Measurements from ENCODE around the gene EGFL7. TPM values are rescaled to one million over a fixed set of nuclear protein-coding genes. Genes with fewer than 3 reads are reported as not detected.

Gene EGFL7
- polyA plus RNA-seq, 3 donors = 1.3 to 2.8 (median 2.2) TPM

GRCh38 chr9:136627703-136628102, 35.0 kb upstream of the EGFL7 start:
- Histone ChIP-seq H2AFZ (ENCODE audit: insufficient read depth, low read depth, low read length, poor library complexity, severe bottlenecking) (no peak overlapping the region), H3K36me3 (replicated peaks in 1 of 2; ENCODE audit: control insufficient read depth in 1 of 2, insufficient read depth in 2 of 2, low read length in 2 of 2) (no peaks in the 10 kb centered on the region), H3K4me3 (replicated peaks in 1 of 3; ENCODE audit: low read depth in 2 of 3, low read length in 3 of 3) (no peak overlapping the region), H3K4me1 (ENCODE audit: control insufficient read depth in 1 of 2, insufficient read depth in 2 of 2, low read length in 2 of 2) (peaks cover 26 to 44% of the 10 kb centered on the region in 2 donors), H3K4me2 (replicated peaks; ENCODE audit: extremely low read depth, low read length, poor library complexity, severe bottlenecking) (no peak overlapping the region), H4K20me1 (ENCODE audit: insufficient read depth, low read length) (no peaks in the 10 kb centered on the region), H3K27me3 (ENCODE audit: control insufficient read depth in 2 of 2, insufficient read depth in 2 of 2, low read length in 2 of 2) (peaks cover 0 to 27% of the 10 kb centered on the region in 2 donors), H3K9me3 (replicated peaks in 1 of 2; ENCODE audit: control insufficient read depth in 1 of 2, insufficient read depth in 1 of 2, low read length in 2 of 2) (no peaks in the 10 kb centered on the region), H3K79me2 (ENCODE audit: insufficient read depth, low read length) (no peaks in the 10 kb centered on the region), H3K9ac (ENCODE audit: insufficient read depth, low read length, poor library complexity, severe bottlenecking) (no peak overlapping the region), H3K27ac (ENCODE audit: low read depth in 1 of 2, low read length in 2 of 2) (no peak overlapping the region)
- WGBS (ENCODE audit: insufficient coverage) = 85% methylated on average over 13 of the region's 17 CpGs
- H3K27ac Mint-ChIP-seq = no peak overlapping the region
- peaks cover 0 to 5% of the 10 kb centered on the region in 2 donors for H3K36me3 Mint-ChIP-seq
- TF ChIP-seq, protein P1, sequence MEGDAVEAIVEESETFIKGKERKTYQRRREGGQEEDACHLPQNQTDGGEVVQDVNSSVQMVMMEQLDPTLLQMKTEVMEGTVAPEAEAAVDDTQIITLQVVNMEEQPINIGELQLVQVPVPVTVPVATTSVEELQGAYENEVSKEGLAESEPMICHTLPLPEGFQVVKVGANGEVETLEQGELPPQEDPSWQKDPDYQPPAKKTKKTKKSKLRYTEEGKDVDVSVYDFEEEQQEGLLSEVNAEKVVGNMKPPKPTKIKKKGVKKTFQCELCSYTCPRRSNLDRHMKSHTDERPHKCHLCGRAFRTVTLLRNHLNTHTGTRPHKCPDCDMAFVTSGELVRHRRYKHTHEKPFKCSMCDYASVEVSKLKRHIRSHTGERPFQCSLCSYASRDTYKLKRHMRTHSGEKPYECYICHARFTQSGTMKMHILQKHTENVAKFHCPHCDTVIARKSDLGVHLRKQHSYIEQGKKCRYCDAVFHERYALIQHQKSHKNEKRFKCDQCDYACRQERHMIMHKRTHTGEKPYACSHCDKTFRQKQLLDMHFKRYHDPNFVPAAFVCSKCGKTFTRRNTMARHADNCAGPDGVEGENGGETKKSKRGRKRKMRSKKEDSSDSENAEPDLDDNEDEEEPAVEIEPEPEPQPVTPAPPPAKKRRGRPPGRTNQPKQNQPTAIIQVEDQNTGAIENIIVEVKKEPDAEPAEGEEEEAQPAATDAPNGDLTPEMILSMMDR (IDR thresholded peaks at IDR 0.05) = no peak
- peak overlapping the region in 1 of 2 donors; percentile 55 for H3K4me3 Mint-ChIP-seq
- H3K4me1 Mint-ChIP-seq = peaks cover 12% of the 10 kb centered on the region
- peaks cover 0 to 5% (median 0%) of the 10 kb centered on the region in 7 donors for H3K9me3 Mint-ChIP-seq
- intact Hi-C loops (cut with micrococcal nuclease) = loop anchor here in 1 of 2 donors (5.0 kb wide), 1 partner anchor 95 kb away; no protein-coding TSS in a partner anchor
- DNase-seq = no peak
- H3K27me3 Mint-ChIP-seq (ENCODE audit: low read depth in 3 of 3) = peaks cover 28 to 30% (median 29%) of the 10 kb centered on the region in 3 donors

DNA sequence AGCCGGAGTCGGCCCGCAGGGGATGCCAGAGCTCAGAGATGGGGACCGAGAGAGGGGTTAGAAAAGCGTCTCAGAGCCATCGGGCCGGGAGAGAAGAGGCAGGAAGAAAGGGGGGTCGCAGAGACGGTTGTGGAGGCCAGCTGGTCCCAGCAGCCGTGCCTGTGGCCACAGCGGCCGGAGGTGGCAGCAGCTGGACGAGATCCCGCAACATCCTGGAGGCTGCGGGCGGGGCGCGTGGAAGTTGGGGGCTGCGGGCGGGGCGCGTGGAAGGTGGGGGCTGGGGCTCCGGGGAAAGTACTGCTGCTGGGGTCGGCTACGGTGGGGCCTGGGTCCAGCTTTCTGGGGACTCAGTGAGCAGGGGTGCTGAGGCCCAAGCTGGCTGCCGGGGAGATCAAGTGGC, 34.4 kb upstream of the EGFL7 start:
- no peaks in the 10 kb centered on the region for H3K36me3 ChIP-seq (replicated peaks in 1 of 2; ENCODE audit: control insufficient read depth in 1 of 2, insufficient read depth in 2 of 2, low read length in 2 of 2)
- H3K79me2 ChIP-seq (ENCODE audit: insufficient read depth, low read length) = no peaks in the 10 kb centered on the region
- H4K20me1 ChIP-seq (ENCODE audit: insufficient read depth, low read length) = no peaks in the 10 kb centered on the region
- Mint-ChIP-seq H3K4me1 (peaks cover 12% of the 10 kb centered on the region), H3K27ac (no peak overlapping the region), H3K9me3 (peaks cover 0 to 5% (median 0%) of the 10 kb centered on the region in 7 donors), H3K27me3 (ENCODE audit: low read depth in 3 of 3) (peaks cover 27 to 29% (median 29%) of the 10 kb centered on the region in 3 donors), H3K36me3 (peaks cover 0 to 5% of the 10 kb centered on the region in 2 donors), H3K4me3 (peak overlapping the region in 1 of 2 donors; percentile 73)
- H2AFZ ChIP-seq (ENCODE audit: insufficient read depth, low read depth, low read length, poor library complexity, severe bottlenecking) = no peak overlapping the region
- TF ChIP-seq, protein P1 (IDR thresholded peaks at IDR 0.05) = no peak
- peaks cover 26 to 44% of the 10 kb centered on the region in 2 donors for H3K4me1 ChIP-seq (ENCODE audit: control insufficient read depth in 1 of 2, insufficient read depth in 2 of 2, low read length in 2 of 2)
- DNase-seq = no peak
- peaks cover 0 to 27% of the 10 kb centered on the region in 2 donors for H3K27me3 ChIP-seq (ENCODE audit: control insufficient read depth in 2 of 2, insufficient read depth in 2 of 2, low read length in 2 of 2)
- H3K4me2 ChIP-seq (replicated peaks; ENCODE audit: extremely low read depth, low read length, poor library complexity, severe bottlenecking) = no peak overlapping the region
- H3K4me3 ChIP-seq (replicated peaks in 1 of 3; ENCODE audit: low read depth in 2 of 3, low read length in 3 of 3) = no peak overlapping the region
- 9% methylated on average over 26 of the region's 26 CpGs for WGBS (ENCODE audit: insufficient coverage)
- intact Hi-C loops (cut with micrococcal nuclease) = loop anchor here in 1 of 2 donors (5.0 kb wide), 1 partner anchor 96 kb away; no protein-coding TSS in a partner anchor
- H3K9me3 ChIP-seq (replicated peaks in 1 of 2; ENCODE audit: control insufficient read depth in 1 of 2, insufficient read depth in 1 of 2, low read length in 2 of 2) = no peaks in the 10 kb centered on the region
- H3K9ac ChIP-seq (ENCODE audit: insufficient read depth, low read length, poor library complexity, severe bottlenecking) = no peak overlapping the region
- no peak overlapping the region for H3K27ac ChIP-seq (ENCODE audit: low read depth in 1 of 2, low read length in 2 of 2)
